Chondrocyte (in vitro differentiated cells): ENCODE data around the gene BCAM. TPM values are rescaled to one million over a fixed set of nuclear protein-coding genes. Genes with fewer than 3 reads are reported as not detected.

Source experiments
- DNase-seq: peaks from one replicate; pipeline ENCODE4 v3.0.0; 2021; ENCODE audit warnings: mixed read lengths, low spot score
- H3K27ac Mint-ChIP-seq: one replicate; pipeline ENCODE4 v1.8.0; 2021; ENCODE audit warnings: mild to moderate bottlenecking, moderate library complexity, mixed read lengths; ENCODE audit not compliant: unreplicated experiment
- H3K27me3 Mint-ChIP-seq: 2 replicates; pipeline ENCODE4 v1.8.0; 2021; ENCODE audit warnings: low read depth, mixed read lengths
- H3K36me3 Mint-ChIP-seq: 2 replicates; pipeline ENCODE4 v1.8.0; 2021; ENCODE audit warnings: low read depth, mixed read lengths
- H3K4me1 Mint-ChIP-seq: 2 replicates; pipeline ENCODE4 v1.8.0; 2021; ENCODE audit warnings: low read depth, mild to moderate bottlenecking, mixed read lengths
- H3K4me3 Mint-ChIP-seq: one replicate; pipeline ENCODE4 v1.8.0; 2021; ENCODE audit warnings: mild to moderate bottlenecking, moderate library complexity, mixed read lengths; ENCODE audit not compliant: unreplicated experiment
- H3K9me3 Mint-ChIP-seq: 2 replicates; pipeline ENCODE4 v1.8.0; 2021; ENCODE audit warnings: low read depth, mixed read lengths
- total RNA-seq: library from RNA; stranded (reverse); gene quantifications from 3 replicates; pipeline ENCODE4 v1.2.1, GENCODE V29; 2021
- TF ChIP-seq, protein P1 (sequence below): fragments of 200-600 bp; sonication (generic); IDR thresholded peaks from 2 replicates; pipeline ENCODE4 v1.5.0; 2021; ENCODE audit warnings: antibody characterized with exemption, mild to moderate bottlenecking, moderate library complexity

Gene BCAM
- total RNA-seq, 1 donor from 2014 or later: 15.1 TPM

DNA sequence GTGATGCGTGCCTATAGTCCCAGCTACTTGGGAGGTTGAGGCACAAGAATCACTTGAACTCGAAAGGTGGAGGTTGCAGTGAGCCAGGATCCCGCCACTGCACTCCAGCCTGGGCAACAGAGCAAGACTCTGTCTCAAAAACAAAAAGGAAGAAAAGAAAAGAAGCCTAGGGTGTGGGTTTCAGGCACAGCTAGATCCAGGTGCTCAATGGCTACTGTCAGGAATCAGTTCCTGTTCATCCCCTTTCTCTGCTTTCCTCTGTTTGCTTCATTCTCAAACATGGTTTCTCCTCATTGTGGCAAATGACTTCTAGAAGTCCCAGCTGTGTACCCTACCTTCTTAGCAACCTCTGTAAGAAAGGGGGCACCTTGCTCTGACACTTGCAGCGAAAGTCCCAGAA lies 25.4 kb upstream of the BCAM start:
- TF ChIP-seq, protein P1, sequence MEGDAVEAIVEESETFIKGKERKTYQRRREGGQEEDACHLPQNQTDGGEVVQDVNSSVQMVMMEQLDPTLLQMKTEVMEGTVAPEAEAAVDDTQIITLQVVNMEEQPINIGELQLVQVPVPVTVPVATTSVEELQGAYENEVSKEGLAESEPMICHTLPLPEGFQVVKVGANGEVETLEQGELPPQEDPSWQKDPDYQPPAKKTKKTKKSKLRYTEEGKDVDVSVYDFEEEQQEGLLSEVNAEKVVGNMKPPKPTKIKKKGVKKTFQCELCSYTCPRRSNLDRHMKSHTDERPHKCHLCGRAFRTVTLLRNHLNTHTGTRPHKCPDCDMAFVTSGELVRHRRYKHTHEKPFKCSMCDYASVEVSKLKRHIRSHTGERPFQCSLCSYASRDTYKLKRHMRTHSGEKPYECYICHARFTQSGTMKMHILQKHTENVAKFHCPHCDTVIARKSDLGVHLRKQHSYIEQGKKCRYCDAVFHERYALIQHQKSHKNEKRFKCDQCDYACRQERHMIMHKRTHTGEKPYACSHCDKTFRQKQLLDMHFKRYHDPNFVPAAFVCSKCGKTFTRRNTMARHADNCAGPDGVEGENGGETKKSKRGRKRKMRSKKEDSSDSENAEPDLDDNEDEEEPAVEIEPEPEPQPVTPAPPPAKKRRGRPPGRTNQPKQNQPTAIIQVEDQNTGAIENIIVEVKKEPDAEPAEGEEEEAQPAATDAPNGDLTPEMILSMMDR: no peak
- Mint-ChIP-seq H3K4me1 (peaks cover 6% of the 10 kb centered on the region), H3K36me3 (no peaks in the 10 kb centered on the region), H3K4me3 (no peak overlapping the region), H3K27me3 (peaks cover 2% of the 10 kb centered on the region), H3K9me3 (no peaks in the 10 kb centered on the region), H3K27ac (no peak overlapping the region)
- DNase-seq: no peak

DNA sequence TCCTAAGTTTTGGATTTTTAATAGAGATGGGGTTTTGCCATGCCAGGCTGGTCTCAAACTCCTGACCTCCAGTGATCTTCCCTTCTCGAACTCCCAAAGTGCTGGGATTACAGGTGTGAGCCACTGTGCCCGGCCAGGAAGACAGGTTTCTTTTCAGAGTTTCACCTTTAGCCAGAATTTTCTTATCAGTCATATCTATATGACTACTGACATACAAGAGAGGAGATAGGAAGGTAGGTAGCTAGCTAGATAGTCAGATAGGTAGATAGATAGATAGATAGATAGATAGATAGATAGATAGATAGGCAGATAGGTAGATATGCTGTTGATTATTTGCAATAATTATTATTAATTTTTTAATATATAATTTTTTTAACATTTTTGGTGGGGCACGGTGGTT lies 23.6 kb upstream of the BCAM start:
- Mint-ChIP-seq H3K9me3 (no peaks in the 10 kb centered on the region), H3K36me3 (no peaks in the 10 kb centered on the region), H3K27me3 (peaks cover 2% of the 10 kb centered on the region), H3K27ac (no peak overlapping the region), H3K4me3 (no peak overlapping the region), H3K4me1 (peaks cover 6% of the 10 kb centered on the region)
- DNase-seq: no peak
- TF ChIP-seq, protein P1: no peak

DNA sequence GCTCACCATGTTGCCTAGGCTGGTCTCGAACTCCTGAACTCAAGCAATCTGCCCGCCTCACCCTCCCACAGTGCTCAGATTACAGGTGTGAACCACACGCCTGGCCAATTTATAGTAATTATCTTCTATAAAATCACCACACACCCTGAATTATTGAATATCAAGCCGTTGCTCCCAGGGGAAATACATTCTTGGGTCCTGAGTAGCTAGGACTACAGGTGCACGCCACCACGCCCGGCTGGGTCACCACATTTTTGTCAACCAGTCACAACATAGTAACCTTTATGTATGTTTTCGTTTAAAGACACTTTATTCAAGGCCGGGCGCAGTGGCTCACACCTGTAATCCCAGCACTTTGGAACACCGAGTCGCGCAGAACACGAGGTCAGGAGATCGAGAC lies 22.9 kb upstream of the BCAM start:
- TF ChIP-seq, protein P1: no peak
- Mint-ChIP-seq H3K36me3 (no peaks in the 10 kb centered on the region), H3K27me3 (peaks cover 2% of the 10 kb centered on the region), H3K9me3 (no peaks in the 10 kb centered on the region), H3K27ac (no peak overlapping the region), H3K4me3 (no peak overlapping the region), H3K4me1 (peaks cover 6% of the 10 kb centered on the region)
- no peak for DNase-seq

DNA sequence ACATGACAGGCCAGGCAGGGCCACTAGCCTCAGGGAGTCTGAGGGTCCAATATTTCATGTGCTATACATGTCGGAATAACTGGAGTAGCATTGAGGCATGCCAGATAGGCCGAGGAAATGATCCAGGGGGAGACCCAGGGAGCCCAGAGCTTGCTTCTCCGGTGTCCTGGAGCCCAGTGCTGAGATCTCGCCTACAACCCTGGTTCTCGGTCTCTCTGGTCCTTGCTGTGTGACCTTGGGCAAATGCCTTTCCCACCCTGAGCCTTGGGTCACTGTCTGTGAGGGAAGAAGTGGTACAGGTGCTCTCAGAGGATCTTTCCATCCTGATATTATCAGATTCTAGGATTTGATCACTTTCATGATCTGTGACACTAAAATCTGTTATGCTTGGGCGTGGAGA lies 19.9 kb upstream of the BCAM start:
- no peak overlapping the region for H3K27ac Mint-ChIP-seq
- no peak for DNase-seq
- peaks cover 6% of the 10 kb centered on the region for H3K4me1 Mint-ChIP-seq
- H3K36me3 Mint-ChIP-seq: no peaks in the 10 kb centered on the region
- H3K9me3 Mint-ChIP-seq: no peaks in the 10 kb centered on the region
- H3K4me3 Mint-ChIP-seq: no peak overlapping the region
- peaks cover 2% of the 10 kb centered on the region for H3K27me3 Mint-ChIP-seq
- TF ChIP-seq, protein P1: no peak

DNA sequence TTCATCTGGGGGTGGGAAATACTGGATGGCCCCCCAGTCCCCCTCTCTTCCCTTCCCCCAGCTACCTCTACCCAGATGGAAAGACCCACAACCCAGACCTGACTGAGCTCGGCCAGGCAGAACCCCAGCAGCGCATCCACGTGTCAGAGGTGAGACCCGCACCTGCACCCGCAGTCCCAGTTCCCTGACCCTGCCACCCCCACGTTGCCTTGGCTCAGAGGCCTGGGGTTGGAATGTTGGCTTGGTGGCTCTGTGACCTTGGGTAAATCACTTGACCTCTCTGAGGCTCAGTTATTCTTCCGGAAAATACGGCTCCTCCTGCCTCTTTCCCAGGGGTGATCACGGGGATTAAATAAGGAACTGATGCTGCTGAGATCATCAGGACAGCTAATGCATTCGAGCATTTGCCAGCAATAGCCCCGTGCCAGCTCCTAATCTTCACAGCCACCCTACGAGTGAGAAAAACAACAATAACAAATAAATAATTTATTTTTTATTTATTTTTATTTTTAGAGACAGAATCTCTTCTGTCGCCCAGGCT lies 18.9 kb upstream of the BCAM start:
- Mint-ChIP-seq H3K27ac (no peak overlapping the region), H3K9me3 (no peaks in the 10 kb centered on the region)
- TF ChIP-seq, protein P1: no peak

More for the DNA sequence above, 18.9 kb upstream of the BCAM start:
- Mint-ChIP-seq H3K27me3 (no peaks in the 10 kb centered on the region), H3K4me3 (no peak overlapping the region), H3K36me3 (no peaks in the 10 kb centered on the region), H3K4me1 (no peaks in the 10 kb centered on the region)
- no peak for DNase-seq
